Brain microvascular endothelial cell (primary cell): ENCODE data around the gene NUF2.
"Not testable (repeated sequence)": the region's sequence is repeated elsewhere in the genome, so short reads cannot be mapped to it uniquely, and the experiment has no call there.

Experiments
- DNase-seq: peaks from one replicate; pipeline ENCODE4 v3.0.0-alpha.2; 2020
- H3K27ac ChIP-seq: fragments of 250-450 bp; sonication (Bioruptor Pico); 2 replicates; pipeline ENCODE4 v1.5.1; 2020; ENCODE audit warnings: mild to moderate bottlenecking, moderate library complexity
- H3K27me3 ChIP-seq: fragments of 250-450 bp; sonication (Bioruptor Pico); replicated peaks from 2 replicates; pipeline ENCODE4 v1.5.1; 2020; ENCODE audit warnings: mild to moderate bottlenecking
- H3K36me3 ChIP-seq: fragments of 250-450 bp; sonication (Bioruptor Pico); replicated peaks from 2 replicates; pipeline ENCODE4 v1.5.1; 2020; ENCODE audit warnings: mild to moderate bottlenecking
- H3K4me3 ChIP-seq: 2 replicates; pipeline ENCODE4 v1.5.1; 2011; ENCODE audit warnings: low read depth, mild to moderate bottlenecking, control low read depth, low read length, moderate library complexity
- in situ Hi-C: cut with HindIII; loops from 2 replicates; pipeline ENCODE4 v1.10.0; 2017; ENCODE audit warnings: low sequenced_read_pairs, low pct_ligation_motif_present
- TF ChIP-seq, protein P1 (sequence below): IDR thresholded peaks from 2 replicates; pipeline ENCODE4 v1.5.1; 2011; ENCODE audit warnings: low read depth, mild to moderate bottlenecking, moderate library complexity, low read length, control low read depth, inconsistent platforms; ENCODE audit errors: missing control alignments

NUF2 gene

DNA sequence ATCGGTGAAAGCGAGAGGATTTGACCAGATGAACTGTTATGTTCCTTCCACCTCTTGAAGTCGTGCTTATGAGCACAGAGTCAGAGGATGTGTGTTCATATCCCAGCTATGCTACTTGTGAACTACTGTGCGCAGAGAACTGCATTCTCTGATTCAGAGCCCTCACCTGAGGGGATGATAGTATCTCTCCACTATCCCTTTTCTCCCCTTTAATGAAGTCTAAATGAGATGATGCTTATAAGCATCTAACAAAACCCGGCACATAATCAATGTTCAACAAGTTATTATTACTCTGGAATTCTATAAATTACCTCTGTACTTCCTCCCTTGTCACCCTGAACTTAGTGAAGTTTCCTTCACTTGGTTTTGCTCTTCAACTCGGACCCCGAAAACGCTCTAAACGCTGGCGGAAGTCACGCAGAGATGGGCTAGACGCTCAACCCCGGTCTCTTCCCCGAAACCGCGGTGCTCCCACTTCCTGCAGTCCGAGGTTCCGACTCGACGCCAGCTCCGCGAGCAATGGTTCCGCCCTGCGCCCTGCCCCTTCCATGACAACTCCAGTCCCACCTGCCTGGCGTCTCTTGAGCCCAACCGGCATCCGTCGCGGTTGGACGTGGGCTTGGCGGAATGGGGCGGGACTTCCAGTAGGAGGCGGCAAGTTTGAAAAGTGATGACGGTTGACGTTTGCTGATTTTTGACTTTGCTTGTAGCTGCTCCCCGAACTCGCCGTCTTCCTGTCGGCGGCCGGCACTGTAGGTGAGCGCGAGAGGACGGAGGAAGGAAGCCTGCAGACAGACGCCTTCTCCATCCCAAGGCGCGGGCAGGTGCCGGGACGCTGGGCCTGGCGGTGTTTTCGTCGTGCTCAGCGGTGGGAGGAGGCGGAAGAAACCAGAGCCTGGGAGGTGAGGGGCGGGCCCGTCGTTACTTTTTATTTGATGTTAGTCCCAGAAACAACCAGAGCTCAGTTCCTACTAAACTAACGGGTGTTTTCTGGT lies at the start of gene NUF2:
Gene NUF2, plus strand, starts transcription at position 644 of the 995 bp plus-strand sequence. CDS start 4,098 bp downstream, outside the sequence.
- Histone ChIP-seq H3K27ac (peak within 1 kb of the TSS; percentile 77), H3K36me3 (no peaks in the 10 kb centered on the region), H3K4me3 (peak within 1 kb of the TSS; percentile 93), H3K27me3 (no peaks in the 10 kb centered on the region)
- DNase-seq, result peak; percentile 98
- in situ Hi-C loops, result loop anchor here (25.0 kb wide), 2 partner anchors 259 to 459 kb away; partner anchors contain the start of genes CCDC190 and RGS4
- TF ChIP-seq, protein P1, sequence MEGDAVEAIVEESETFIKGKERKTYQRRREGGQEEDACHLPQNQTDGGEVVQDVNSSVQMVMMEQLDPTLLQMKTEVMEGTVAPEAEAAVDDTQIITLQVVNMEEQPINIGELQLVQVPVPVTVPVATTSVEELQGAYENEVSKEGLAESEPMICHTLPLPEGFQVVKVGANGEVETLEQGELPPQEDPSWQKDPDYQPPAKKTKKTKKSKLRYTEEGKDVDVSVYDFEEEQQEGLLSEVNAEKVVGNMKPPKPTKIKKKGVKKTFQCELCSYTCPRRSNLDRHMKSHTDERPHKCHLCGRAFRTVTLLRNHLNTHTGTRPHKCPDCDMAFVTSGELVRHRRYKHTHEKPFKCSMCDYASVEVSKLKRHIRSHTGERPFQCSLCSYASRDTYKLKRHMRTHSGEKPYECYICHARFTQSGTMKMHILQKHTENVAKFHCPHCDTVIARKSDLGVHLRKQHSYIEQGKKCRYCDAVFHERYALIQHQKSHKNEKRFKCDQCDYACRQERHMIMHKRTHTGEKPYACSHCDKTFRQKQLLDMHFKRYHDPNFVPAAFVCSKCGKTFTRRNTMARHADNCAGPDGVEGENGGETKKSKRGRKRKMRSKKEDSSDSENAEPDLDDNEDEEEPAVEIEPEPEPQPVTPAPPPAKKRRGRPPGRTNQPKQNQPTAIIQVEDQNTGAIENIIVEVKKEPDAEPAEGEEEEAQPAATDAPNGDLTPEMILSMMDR, result no peak

DNA sequence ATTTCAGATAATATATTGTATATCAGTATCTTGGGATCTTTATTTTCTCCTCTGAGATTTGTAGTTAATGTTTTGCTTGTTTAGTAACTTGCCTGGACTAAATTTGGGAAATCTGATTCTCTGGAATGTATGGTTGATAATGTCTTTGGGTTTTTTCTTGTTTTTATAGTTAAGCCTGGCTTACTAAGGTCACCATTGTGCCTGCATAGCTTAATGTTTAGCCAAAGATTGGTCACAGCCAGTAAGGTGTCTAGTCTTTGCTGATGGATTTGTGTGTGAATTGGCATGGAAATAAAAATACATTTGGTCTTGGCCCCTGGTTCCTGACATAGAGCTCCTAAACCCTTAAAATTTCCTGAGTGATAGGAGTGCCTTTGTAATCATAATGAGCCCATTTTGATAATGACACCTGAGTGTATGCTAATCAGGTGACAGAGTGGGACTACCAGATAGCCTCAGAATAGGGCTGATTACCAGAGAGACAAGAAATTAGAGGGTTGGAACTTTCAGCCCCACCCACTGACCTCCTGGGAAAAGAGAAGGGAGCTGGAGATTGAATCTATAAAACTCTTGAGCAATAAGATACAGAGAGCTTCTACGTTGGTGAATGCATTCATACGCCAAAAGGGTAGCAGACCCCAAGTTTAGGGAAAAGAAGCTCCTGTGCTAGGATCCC lies 47.9 kb upstream of the NUF2 start:
- in situ Hi-C loops, result no loop called here
- H3K4me3 ChIP-seq, result no peak overlapping the region
- TF ChIP-seq, protein P1, result no peak

DNA sequence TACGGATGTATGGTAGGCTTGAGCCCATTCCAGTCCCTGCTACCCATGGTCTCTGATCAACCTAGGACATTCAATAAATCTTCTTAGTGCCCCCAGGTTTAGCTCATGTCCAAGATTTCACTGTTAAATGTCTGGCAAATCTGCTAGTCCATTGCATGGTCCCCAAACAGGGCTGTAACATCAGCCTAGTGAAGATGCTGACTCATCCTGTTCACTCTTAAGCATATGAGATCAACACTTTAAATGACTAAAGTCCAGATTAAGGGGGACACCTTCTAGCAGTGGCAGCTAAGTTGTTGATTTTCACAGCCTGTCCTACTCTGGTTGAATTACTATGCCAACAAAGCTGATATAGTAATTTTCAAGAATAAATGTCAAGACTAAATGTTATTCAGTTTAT lies 46.5 kb upstream of the NUF2 start:
- H3K27me3 ChIP-seq, result no peaks in the 10 kb centered on the region
- TF ChIP-seq, protein P1, result no peak
- H3K27ac ChIP-seq, result no peak overlapping the region
- no peaks in the 10 kb centered on the region for H3K36me3 ChIP-seq
- in situ Hi-C loops, result no loop called here
- DNase-seq, result no peak
- no peak overlapping the region for H3K4me3 ChIP-seq

More for the DNA sequence above, 47.9 kb upstream of the NUF2 start:
- Histone ChIP-seq H3K27me3 (no peaks in the 10 kb centered on the region), H3K27ac (no peak overlapping the region), H3K36me3 (no peaks in the 10 kb centered on the region)
- DNase-seq, result no peak

DNA sequence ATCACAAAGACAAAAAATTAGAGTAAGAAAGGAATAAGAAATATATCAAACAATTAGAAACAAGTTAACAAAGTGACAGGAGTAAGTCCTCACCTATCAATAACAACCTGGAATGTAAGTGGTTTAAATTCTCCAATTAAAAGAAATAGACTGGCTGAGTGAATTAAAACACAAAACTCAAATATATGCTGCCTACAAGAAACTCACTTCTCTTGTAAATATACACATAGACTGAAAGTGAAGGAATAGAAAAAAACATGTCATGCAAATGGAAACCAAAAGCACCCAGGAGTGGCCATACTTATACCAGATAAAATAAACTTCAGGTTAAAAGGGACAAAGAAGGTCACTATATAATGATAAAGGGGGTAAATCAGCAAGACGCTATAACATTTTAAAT lies 43.2 kb upstream of the NUF2 start:
- Histone ChIP-seq H3K4me3 (no peak overlapping the region), H3K36me3 (no peaks in the 10 kb centered on the region), H3K27ac (no peak overlapping the region), H3K27me3 (no peaks in the 10 kb centered on the region)
- in situ Hi-C loops, result no loop called here
- TF ChIP-seq, protein P1, result no peak
- DNase-seq, result no peak

DNA sequence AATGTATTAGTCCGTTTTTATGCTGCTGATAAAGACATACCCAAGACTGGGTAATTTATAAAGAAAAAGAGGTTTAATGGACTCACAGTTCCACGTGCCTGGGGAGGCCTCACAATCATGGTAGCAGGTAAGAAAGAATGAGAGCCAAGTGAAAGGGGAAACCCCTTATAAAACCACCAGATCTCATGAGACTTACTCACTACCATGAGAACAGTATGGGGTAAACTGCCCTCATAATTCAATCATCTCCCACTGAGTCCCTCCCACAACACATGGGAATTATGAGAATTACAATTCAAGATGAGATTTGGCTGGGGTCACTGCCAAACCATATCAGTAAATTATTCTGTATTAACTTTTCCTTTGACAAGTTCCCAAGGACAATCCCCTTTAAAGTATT lies 36.9 kb upstream of the NUF2 start:
- H3K36me3 ChIP-seq, H3K27ac ChIP-seq, DNase-seq, H3K27me3 ChIP-seq, H3K4me3 ChIP-seq, in situ Hi-C loops: not testable (repeated sequence)

DNA sequence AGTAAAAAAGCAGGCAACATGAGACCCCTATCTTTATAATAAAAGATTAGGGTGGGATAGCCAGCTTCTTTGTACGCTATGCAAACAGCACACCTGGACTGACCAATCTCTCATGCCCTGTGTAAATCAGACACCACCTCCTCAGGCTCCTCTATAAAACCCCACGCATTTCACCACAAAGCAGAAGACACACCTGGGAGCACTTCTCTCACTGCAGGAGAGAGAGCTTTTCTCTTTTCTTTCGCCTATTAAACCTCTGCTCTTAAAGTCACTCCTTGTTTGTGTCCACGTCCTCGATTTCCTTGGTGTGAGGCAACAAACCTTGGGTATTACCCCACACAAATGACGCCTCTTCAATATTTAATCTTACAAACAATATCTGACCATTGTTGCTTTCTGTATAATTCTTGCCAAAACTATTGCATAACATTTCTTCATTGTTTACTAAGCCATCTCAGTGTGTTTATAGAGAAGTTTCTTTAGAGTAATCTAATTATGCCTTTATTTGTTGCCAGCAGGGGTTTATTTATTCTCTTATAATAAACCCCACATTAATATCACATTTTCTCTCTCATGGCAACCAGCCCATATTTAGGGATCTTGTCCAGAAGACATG lies 31.6 kb upstream of the NUF2 start:
- no peaks in the 10 kb centered on the region for H3K36me3 ChIP-seq
- no peak for DNase-seq
- no peak overlapping the region for H3K27ac ChIP-seq
- TF ChIP-seq, protein P1, result no peak
- H3K4me3 ChIP-seq, result no peak overlapping the region
- H3K27me3 ChIP-seq, result no peaks in the 10 kb centered on the region
- in situ Hi-C loops, result no loop called here
